Fibroblast of the conjunctiva (primary cell): ENCODE data around the gene SLIT3.
A peak's percentile ranks its signal among the peaks of the same experiment; 100 is the strongest.

ENCODE experiments used
- DNase-seq: peaks from one replicate; pipeline ENCODE4 v3.0.0-alpha.2; 2010; ENCODE audit warnings: low read depth

Gene SLIT3

GRCh38 chr5:169265888-169266287 is 35.1 kb downstream of the SLIT3 start:
- no peak for DNase-seq

- DNase-seq: no peak
Observed at GRCh38 chr5:169263591-169263990, 37.3 kb downstream of the SLIT3 start.

- no peak for DNase-seq
Observed at GRCh38 chr5:169260896-169261569, 39.9 kb downstream of the SLIT3 start.

- DNase-seq: peak; percentile 69
Observed at GRCh38 chr5:169258372-169259000, 42.5 kb downstream of the SLIT3 start.

- no peak for DNase-seq
Observed at GRCh38 chr5:169256191-169256590, 44.7 kb downstream of the SLIT3 start.

DNA sequence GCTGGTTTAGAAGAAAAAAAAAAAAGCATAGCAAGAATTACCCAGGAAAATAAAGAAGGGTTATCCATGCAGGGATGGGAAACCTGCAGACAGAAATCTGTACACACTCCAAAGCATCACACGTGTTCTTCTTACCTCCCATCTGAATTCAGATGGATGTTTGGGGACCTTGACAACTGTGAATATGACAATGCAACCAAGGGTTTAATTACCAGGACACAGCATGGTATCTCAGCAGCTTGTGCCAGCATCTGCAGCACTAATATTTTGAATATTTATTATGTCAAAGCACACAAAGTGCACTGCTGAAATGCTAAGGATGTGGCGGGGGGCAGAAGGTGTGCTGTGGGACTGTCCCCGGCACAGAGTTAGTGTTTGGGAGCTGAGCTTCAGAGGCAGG is 47.9 kb downstream of the SLIT3 start:
- no peak for DNase-seq

DNA sequence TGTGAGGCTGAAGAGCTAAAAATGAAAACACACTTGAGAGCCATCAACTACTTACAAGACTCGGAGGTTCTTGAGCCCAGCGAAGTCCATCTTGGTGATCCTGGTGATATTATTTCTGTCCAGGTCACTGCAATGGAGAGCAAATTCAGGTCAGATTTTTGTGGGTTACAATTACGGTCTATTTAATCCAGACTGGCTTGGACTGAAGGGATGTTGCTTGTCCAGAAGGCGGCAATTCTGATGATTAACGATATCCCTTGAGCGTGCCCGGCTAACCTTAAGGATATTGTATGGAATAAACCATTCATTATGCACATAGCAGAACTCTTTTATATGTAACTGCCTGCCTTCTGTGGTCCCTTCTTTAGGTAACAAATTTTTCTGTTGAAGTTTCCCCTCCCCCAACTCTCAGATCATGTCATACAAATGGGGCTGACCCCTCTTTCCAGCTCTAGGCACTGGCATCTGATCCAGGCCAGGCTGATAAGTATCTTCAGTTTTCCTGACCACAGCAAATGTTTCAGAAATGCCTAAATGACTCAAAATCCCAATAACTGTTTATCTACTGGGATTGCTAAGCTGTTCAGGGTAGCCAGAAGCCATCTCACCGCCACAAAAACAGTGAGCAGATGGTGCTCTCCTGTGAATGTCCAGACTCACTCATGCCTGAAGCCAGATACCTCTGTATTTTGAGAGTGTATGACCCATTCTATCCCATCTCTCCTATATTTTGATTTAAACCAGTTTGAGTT is 49.4 kb downstream of the SLIT3 start:
- no peak for DNase-seq

DNA sequence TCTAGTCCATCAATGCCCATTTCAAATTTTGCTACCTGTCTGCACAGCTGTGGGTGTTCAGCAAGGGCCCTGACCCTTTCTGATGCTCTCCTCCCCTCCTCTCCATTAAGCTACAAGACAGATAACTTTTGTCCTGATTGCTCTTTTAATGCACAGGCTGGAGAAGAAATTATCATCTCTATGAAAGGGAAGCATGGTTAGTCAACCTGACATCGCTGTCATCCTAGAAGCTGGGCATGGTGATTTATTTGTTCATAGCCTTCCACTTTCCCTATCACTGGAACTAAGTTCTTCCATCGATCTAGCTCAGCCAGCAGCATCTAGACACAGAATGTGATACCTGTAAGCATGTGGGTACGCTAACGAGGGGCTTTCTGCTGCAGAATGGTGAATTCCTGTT is 50.1 kb downstream of the SLIT3 start:
- DNase-seq: no peak

DNA sequence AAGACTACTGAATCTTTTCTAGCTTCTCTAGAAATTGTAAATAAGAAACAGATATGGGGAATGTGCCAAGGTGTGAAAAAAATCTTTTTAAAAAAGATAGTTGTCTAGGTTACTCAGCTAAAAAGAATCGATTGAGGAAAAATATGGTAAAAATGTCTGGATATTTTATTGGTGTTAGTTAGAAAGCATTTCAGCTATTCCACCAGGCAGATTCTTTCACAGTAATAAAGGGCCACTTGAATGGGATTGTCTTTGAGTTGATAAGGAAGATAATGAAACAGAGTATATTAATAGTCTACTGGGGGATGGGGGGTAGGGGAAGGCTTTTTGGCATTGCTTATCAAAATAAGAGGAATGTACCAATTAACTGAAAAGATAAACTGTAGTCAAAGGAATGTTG is 51.9 kb downstream of the SLIT3 start:
- no peak for DNase-seq

DNA sequence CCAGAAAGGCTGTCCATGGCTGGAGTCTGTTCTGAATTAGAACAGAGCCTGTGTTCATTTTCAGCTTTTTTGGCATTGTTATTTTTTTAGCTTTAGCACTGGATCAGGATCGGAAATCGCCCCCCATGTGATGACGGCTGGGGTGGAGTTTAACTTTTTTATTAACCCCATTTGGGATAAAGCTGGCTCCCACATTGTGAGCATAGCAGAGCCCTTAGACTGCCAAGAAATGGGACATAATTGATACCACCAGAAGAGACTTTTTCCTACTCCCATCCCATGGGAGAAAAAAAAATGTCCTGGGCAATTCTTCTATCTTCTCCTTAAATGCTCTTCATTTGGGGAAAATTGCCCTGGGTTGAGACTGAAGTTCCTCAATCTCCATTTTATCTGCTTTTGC is 52.4 kb downstream of the SLIT3 start:
- peak; percentile 38 for DNase-seq

DNA sequence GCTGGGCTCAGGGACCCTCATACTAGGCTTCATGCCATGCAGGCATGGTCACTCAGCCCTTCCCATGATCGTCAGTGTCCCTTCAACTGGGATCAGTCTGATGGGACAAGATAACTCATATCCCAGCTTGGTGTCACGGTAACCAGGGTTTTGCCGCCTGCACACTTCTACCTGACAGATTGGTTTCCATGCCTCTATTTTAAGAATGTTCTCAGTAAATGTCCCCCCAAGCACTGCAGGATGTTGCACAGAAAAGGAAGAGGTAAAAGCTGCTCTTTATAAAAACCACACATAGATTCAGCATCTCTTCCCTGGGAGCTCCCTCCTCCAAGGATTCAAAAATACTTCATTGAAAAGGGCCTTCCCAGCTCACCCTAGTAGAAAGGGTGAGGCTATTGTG is 56.1 kb downstream of the SLIT3 start:
- no peak for DNase-seq

DNA sequence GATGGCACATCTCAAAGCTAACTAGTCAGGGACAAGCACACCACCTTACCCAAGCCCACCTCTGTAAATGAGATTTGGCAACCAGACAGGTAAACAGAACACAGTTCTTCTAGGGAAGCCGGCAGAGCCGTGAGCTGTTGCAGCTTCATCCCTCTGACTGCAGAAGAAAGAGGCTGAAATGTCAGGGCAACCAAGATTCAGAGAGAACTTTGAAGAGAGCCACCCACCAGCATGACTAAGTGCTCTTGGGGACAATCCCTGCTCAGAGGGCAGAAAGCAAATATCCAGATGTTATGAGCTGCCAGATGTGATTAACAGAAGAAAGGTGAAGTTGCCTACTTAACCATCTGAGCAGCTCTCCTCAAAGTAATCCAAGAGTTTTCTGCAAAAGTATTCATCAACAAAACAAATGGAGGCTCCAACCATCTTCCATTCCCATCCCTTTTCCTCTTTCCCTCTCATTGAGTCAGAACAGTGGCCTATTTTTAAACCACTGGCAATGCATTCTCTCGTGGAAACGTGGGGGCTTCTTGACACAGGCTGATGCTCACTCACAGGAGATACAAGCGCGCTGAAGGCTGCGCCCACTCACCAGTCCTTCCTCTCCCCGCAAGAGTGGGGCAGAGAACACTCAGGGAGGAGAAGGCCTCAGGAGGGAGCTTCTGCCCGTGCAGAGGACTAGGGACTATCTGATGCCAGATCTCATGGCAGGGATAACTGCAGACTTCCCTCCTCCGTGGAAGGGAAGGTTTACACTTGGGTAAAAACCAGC is 57.1 kb downstream of the SLIT3 start:
- DNase-seq: no peak

DNA sequence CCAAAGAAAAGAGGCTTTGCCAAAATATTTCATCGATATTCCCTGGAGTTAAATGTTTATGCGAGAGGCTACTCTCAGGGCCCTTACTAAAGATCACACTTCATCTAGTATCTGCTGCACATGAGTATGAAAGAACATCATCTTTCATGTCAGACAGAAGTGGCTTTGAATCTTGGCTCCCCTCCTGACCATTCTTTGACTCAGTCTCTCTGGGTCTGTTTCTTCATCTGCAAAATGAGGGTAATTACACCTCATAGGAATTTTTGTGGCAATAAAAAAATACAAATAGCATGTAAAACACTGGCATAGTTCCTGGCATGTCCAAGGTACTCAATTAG is 58.1 kb downstream of the SLIT3 start:
- DNase-seq: no peak

- DNase-seq: no peak
Observed at GRCh38 chr5:169242175-169242848, 58.6 kb downstream of the SLIT3 start.

DNA sequence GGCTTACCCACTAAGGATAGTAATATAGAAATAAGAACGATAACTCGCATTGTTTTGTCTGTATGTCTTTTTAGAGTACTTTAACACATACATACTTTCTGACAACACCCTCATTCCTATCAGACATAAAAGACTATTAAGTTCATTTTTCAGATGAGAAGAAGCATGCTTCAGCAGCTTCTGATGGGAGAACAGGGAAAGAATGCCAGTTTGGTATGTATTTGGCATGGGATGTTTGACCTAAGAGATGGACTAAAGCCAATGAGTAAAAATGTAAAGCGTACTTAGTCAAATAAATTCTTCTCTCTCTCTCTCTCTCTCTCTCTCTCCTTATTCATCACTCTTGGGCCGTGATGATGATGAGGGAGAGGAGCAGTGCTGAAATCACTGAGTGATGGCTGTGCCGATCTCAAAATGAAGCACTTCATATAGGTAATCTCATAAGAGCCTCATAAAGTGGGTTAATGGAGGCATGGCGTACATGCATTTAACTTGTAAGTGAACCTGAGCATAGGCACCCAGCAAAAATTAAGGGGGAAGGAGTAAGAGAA is 71.5 kb downstream of the SLIT3 start:
- DNase-seq: no peak

- DNase-seq: no peak
Observed at GRCh38 chr5:169226895-169227294, 74.0 kb downstream of the SLIT3 start.

- no peak for DNase-seq
Observed at GRCh38 chr5:169225830-169226356, 75.0 kb downstream of the SLIT3 start.

DNA sequence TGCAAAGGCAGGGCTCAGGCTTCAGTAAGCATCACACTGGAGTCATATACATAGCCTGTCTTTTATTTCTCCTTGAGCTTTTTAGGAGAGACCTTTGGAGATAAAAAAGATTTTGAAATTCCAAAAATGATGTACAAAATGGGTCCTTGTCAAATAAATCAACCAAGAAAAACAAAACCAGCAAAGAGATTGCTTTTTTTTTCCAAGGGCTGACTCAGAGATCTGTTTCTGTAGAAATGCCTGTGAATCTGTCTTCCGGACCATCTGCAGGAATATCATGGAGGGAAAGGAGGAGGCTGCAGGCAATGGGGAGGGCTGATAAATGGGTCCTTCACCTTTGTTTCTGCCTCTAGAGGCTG is 77.4 kb downstream of the SLIT3 start:
- no peak for DNase-seq

- DNase-seq: no peak
Observed at GRCh38 chr5:169222934-169223594, 77.9 kb downstream of the SLIT3 start.

DNA sequence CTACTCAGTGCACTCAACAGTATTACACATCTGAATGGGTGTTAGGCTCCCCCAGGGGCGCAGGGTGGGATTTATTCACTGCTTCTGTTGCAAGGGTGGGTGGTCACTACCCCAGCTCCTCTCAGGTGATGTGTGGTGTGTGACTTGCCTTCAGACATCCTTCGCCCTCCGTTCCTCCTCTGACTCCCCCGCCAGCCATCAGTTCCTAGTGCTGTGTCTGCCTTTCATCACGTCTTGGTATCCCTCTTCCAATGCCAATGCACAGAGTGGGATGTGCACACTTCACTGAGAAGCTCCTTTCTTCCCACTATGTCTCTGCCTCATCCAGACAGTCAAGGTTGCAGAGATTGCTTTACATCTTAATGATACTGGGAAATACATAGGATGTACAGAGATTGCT is 79.4 kb downstream of the SLIT3 start:
- DNase-seq: no peak

DNA sequence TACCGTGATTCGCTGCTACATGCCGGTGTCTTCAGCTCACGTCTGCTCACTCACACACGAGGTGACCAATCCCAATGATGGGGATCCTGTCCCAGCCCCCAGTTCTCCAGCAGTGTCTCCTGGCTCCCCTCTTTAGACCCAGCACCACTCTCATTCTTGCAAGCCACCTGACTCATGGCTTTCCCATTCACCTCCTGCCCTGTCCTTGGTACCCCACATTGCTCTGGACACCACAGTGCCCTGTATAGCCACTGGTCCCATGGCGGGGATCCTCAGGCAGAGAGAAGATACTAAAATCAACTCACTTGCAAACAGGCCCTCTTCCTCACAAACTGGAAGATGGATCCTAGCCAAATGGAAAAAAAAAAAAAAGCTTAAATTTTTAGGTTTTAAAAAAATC is 81.0 kb downstream of the SLIT3 start:
- no peak for DNase-seq
